SK-N-MC (cell line): ENCODE measurements around the gene RPLP2.

Source experiments
- DNase-seq: peaks from one replicate; pipeline ENCODE4 v3.0.0-alpha.2; 2011; ENCODE audit warnings: low read depth, low spot score
- H3K27ac ChIP-seq: fragments of 200-600 bp; sonication (generic); 2 replicates; pipeline ENCODE4 v1.5.1; 2016; ENCODE audit warnings: mixed run types
- H3K36me3 ChIP-seq: fragments of 200-600 bp; sonication (generic); 2 replicates; pipeline ENCODE4 v1.6.1; 2017; ENCODE audit warnings: antibody characterized with exemption, low read length, mixed read lengths; ENCODE audit not compliant: insufficient read depth
- H3K4me3 ChIP-seq: fragments of 200-600 bp; sonication (generic); 2 replicates; pipeline ENCODE4 v1.5.1; 2016
- H3K9ac ChIP-seq: fragments of 200-600 bp; sonication (generic); 2 replicates; pipeline ENCODE4 v1.8.0; 2017; ENCODE audit warnings: mixed run types, mixed read lengths; ENCODE audit not compliant: insufficient read length
- H3K9me3 ChIP-seq: fragments of 200-600 bp; sonication (generic); 2 replicates; pipeline ENCODE4 v1.6.1; 2017; ENCODE audit warnings: low read depth, mild to moderate bottlenecking, antibody characterized with exemption, low read length, moderate library complexity, mixed read lengths
- EZH2 ChIP-seq: fragments of 200-600 bp; sonication (generic); IDR thresholded peaks from one replicate; pipeline ENCODE4 v1.6.1; 2017; ENCODE audit warnings: antibody characterized with exemption
- FOXP2 ChIP-seq: optimal IDR thresholded peaks from 2 replicates; pipeline ENCODE3; 2011; ENCODE audit warnings: mild to moderate bottlenecking, moderate library complexity; ENCODE audit not compliant: insufficient read depth; ENCODE audit errors: extremely low read length, control extremely low read depth
- POLR2AphosphoS5 ChIP-seq: IDR thresholded peaks from 2 replicates; pipeline ENCODE4 v1.6.1; 2012; ENCODE audit warnings: mild to moderate bottlenecking, low read depth, low read length, borderline replicate concordance

Gene RPLP2

DNA sequence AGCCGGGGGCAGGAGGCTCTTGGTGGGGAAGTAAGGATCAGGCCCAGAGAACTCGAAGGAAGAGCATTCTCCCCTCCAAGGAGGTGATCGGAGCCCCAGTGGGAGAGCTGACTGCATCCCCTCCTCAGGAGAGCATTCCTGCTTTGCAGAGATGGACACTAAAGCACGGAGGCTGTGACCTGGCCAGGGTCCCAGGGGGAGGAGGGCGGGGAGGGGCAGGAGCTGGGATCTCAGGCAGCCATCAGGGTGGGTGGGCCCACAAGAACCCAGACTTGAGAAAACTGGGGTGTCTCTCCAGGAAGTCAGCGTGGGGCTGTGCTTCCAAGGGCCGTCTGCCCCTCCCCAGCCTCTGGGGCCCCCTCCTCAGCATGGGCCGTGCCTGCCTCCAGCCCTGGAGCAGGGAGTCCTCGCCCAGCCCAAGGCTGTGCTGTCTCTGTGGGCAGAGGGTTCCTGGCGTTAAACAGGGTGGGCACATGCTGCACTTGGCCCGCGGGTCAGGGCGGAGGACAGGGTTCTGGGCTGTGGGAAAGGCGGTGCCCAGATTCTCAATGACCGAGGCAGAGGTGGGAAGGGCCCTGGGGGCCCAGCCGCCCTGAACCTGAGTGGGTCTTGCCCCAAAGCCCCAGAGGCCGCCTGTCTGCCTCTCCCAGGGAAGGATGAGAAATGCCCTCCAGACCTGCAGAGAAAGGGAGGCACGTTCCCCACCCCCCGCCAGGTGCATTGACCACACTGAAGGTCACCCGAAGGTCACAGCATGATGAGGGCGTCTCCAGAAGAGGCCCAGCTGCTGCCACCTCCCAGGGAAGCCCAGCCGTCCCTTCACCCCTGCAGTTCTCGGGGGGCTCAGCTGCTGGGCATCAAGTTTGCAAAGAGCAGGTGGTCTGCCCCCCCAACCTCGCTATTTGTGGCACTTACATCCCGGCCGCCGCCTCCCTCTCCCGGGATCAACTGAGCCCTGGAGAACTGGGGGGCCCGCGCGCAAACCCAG is 20.5 kb upstream of the RPLP2 start:
- H3K4me3 ChIP-seq: no peak overlapping the region
- no peak overlapping the region for H3K9ac ChIP-seq
- H3K9me3 ChIP-seq: no peaks in the 10 kb centered on the region
- H3K36me3 ChIP-seq: no peaks in the 10 kb centered on the region; the same call in 1 of the 2 replicates
- DNase-seq: no peak
- no peak overlapping the region for H3K27ac ChIP-seq
- TF ChIP-seq EZH2 (no peak), POLR2AphosphoS5 (no peak), FOXP2 (no peak)

DNA sequence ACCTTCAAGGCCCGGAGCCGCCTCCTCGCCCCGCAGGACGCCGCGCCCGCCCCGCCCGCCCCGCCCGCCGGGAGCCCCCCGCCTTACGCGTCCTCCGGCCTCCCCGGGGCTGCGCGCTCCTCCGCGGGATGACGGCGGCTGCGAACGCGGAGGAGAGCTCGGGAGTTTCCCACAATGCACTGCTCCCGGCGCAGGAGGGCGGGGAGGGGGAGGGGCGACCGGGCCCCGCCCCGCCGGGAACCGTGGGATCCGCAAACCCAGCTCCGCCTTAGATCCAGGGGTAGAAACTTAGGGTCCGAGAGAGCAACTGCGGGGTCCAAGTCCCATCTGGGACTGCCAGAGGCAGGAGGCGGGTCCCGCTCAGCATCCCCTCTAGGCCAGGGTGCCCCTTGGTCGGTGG is 19.8 kb upstream of the RPLP2 start, which contains the start of gene CEND1:
CEND1 (minus strand) TSS at position 148 of the 400 bp plus-strand sequence. CDS start 1,514 bp downstream, outside the sequence.
- no peak within 1 kb of the TSS for H3K9ac ChIP-seq
- H3K36me3 ChIP-seq: no peaks in the 10 kb centered on the region; the same call in 1 of the 2 replicates
- no peak for DNase-seq
- no peak within 1 kb of the TSS for H3K27ac ChIP-seq
- H3K9me3 ChIP-seq: no peaks in the 10 kb centered on the region
- no peak for TF ChIP-seq EZH2
- no peak for TF ChIP-seq POLR2AphosphoS5
- TF ChIP-seq FOXP2: no peak
- no peak within 1 kb of the TSS for H3K4me3 ChIP-seq

DNA sequence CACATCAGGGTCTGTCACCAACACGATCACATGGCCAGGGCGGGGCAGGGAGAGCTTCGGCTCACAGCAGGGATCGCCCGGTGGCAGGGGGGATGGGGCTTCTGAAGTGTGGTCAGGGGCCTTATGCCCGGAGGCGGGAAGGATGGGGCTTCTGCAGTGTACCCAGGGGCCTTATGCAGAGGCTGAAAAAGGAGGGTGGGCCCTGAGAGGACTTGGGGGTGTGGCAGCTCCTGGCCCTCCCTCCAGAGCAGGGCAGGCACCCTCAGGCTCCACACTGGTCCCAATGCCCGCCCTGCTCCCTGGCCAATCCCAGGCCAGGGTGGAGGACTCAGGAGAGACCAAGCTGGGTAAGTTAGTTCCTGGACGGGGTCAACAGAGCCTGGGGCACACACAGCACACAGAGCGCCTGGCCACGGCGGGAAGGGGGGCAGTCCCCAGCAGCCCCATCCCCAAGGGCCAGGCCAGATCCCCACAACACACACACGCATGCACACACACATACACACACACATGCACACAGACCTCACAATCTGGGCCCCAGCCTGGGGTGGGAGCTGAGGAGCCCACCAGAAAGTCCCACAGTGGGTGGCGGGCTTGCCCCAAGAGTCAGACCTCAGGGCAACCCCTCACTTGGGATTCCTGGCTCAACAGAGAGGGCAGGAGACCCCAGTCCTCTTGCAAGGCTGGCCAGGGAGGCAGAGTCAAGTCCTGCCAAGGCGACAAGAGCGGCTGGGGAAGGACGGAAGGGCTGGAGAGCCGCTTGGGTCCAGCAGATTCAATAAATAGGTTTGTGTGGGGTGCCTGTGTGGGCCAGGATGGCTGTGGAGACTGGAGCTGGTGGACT is 18.8 kb upstream of the RPLP2 start:
- H3K9ac ChIP-seq: no peak overlapping the region

DNA sequence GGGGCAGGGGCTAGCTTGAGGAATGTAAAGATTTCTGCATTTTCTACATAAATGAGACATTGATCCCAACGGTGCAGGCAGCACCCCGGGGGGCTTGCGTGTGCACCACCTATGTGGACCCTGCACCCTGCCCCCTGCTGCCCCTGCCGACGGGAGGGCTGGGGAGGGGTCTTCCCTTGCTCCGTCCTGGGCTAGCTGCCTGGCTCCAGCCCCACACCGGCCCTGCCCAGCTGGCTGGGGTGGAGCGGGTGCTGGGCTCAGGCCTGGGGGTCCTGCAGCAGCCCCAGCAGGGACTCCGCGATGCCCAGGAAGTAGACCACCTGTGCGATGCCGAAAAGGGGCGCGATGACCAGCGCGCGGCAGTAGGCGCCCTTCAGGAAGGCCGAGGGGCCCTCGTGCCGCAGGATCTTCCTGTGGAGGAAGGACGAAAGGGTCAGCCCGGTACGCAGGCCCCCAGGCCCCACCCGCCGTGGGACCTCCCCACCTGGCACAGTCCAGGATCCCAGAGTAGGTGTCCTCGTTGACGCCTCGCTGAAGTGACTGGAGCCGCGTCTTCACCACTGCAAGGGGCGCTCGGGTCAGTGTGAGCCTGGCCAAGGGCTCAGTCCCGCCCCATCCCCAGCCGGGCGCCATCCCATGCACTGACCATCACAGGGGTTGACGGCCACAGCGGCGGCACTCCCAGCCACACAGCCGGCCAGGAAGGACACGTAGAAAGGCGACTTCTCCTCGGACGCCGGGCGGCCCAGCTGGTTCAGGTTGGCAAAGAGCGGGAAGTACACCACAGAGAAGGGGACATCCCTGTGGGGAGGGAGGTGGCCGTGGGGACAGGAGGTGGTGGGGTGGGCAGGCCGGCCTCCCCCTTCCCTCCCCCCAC is 17.9 kb upstream of the RPLP2 start:
- no peak for DNase-seq
- Histone ChIP-seq H3K27ac (no peak overlapping the region), H3K9me3 (no peaks in the 10 kb centered on the region), H3K36me3 (no peaks in the 10 kb centered on the region; the same call in 1 of the 2 replicates), H3K9ac (no peak overlapping the region), H3K4me3 (no peak overlapping the region)
- TF ChIP-seq POLR2AphosphoS5 (no peak), EZH2 (no peak), FOXP2 (no peak)

More for the DNA sequence above, 18.8 kb upstream of the RPLP2 start:
- Histone ChIP-seq H3K4me3 (no peak overlapping the region), H3K27ac (no peak overlapping the region), H3K36me3 (no peaks in the 10 kb centered on the region; the same call in 1 of the 2 replicates), H3K9me3 (no peaks in the 10 kb centered on the region)
- no peak for DNase-seq
- no peak for TF ChIP-seq POLR2AphosphoS5
- no peak for TF ChIP-seq EZH2
- no peak for TF ChIP-seq FOXP2

DNA sequence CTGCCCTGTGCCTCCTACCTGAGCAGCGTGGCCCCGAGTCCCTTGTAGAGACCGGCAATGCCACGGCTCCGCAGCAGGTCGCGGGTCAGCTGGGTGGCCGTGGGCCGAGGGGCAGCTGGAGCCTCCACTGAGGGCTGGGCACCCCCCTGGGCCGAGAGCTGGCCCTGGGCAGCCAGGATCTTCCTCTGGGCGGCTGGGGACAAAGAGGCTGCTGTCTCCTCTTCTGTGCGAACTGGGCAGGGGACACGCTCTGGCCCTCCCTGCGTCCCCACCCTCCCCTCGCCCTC is 17.3 kb upstream of the RPLP2 start:
- no peak overlapping the region for H3K27ac ChIP-seq
- no peak for TF ChIP-seq FOXP2
- no peak for TF ChIP-seq POLR2AphosphoS5
- TF ChIP-seq EZH2: no peak
- no peaks in the 10 kb centered on the region for H3K9me3 ChIP-seq
- no peaks in the 10 kb centered on the region; the same call in 1 of the 2 replicates for H3K36me3 ChIP-seq
- no peak overlapping the region for H3K4me3 ChIP-seq
- no peak overlapping the region for H3K9ac ChIP-seq
- no peak for DNase-seq

DNA sequence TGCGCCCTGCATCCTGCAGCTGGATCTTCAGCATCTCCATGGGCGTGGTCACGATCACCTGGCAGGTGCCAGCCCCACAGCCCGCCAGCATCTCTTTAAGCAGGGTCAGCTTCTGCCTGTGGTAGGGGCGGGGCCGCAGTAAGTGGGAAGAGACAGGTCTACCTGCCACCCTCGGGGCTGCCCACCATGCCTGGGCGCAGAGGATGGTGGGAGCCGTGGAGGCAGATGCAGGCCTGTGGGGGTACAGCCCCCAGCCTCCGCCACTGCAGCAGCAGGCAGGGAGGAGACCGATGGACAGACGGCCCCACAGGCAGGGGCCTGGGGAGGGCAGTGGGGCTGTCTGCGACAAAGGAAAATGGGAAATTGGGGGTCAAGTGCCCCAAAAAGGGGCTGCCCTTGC is 16.9 kb upstream of the RPLP2 start:
- H3K9me3 ChIP-seq: no peaks in the 10 kb centered on the region
- H3K4me3 ChIP-seq: no peak overlapping the region
- no peak overlapping the region for H3K9ac ChIP-seq
- no peak for TF ChIP-seq EZH2
- no peak for TF ChIP-seq POLR2AphosphoS5
- no peak for TF ChIP-seq FOXP2
- no peaks in the 10 kb centered on the region; the same call in 1 of the 2 replicates for H3K36me3 ChIP-seq
- no peak for DNase-seq
- no peak overlapping the region for H3K27ac ChIP-seq

DNA sequence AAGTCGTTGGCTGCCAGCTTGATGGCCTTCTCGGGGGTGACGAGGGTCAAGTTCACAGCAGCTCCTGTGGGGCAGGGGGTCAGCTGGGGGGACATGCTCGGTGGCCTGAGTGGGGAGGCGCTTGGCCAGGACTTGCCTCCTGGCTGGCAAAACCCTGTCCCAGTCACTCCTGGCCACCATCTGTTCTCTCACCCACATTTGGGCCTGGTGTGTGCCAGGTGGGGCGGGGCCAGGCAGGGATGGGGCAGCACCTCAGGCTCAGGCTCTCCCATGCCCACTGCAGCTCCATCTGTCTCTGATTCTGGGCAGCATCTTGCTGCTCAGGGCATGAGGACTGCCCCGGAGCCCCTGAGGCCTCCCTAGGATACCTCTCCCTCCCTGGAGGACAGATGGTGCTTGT is 16.2 kb upstream of the RPLP2 start:
- no peak for DNase-seq
- TF ChIP-seq EZH2 (no peak), POLR2AphosphoS5 (no peak), FOXP2 (no peak)
- Histone ChIP-seq H3K36me3 (no peaks in the 10 kb centered on the region; the same call in 1 of the 2 replicates), H3K9me3 (no peaks in the 10 kb centered on the region), H3K27ac (no peak overlapping the region), H3K4me3 (no peak overlapping the region), H3K9ac (no peak overlapping the region)
